ENCODE measurements around the gene C1QBP. TPM values are rescaled to one million over a fixed set of nuclear protein-coding genes. Genes with fewer than 3 reads are reported as not detected.

C1QBP gene
- total RNA-seq, 1 donor from 2014 or later = 97.0 TPM

DNA sequence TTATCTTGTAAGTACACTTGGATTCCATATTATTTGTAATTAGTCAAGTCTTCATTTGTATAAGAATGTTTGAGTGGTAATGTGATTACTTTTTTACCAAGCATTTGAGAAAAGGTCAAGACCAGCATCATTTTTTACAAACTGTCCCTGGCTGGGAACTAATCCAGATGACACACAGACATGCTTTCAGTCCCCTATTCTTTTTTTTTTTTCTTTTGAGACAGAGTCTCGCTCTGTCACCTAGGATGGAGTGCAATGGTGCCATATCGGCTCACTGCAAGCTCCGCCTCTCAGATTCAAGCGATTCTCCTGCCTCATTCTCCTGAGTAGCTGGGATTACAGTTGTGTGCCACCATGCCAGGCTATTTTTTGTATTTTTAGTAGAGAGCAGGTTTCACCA, 42.5 kb upstream of the C1QBP start:
- no peak for DNase-seq (ENCODE audit: extremely low spot score in 2 of 2)
- TF ChIP-seq POLR2AphosphoS5 (IDR thresholded peaks at IDR 0.05; ENCODE audit: insufficient read depth in 1 of 2, low read depth in 1 of 2) = no peak
- no peak for TF ChIP-seq POLR2A (IDR thresholded peaks at IDR 0.05)
- no peak for TF ChIP-seq CTCF (IDR thresholded peaks at IDR 0.05)
- Histone ChIP-seq H3K36me3 (peaks cover 0 to 71% of the 10 kb centered on the region in 2 donors), H3K4me1 (peaks cover 20% of the 10 kb centered on the region), H3K27ac (no peak overlapping the region), H3K9me3 (no peaks in the 10 kb centered on the region), H3K4me3 (no peak overlapping the region), H3K27me3 (no peaks in the 10 kb centered on the region)
- intact Hi-C loops (cut with DNase I) = no loop called here

GRCh38 chr17:5480962-5481361, 42.0 kb upstream of the C1QBP start:
- no peak overlapping the region for H3K4me3 ChIP-seq
- H3K27ac ChIP-seq = no peak overlapping the region
- H3K27me3 ChIP-seq = no peaks in the 10 kb centered on the region
- no peak for DNase-seq (ENCODE audit: extremely low spot score in 2 of 2)
- H3K4me1 ChIP-seq = peaks cover 20% of the 10 kb centered on the region
- H3K9me3 ChIP-seq = no peaks in the 10 kb centered on the region
- TF ChIP-seq POLR2A (IDR thresholded peaks at IDR 0.05) (no peak), POLR2AphosphoS5 (IDR thresholded peaks at IDR 0.05; ENCODE audit: insufficient read depth in 1 of 2, low read depth in 1 of 2) (no peak), CTCF (IDR thresholded peaks at IDR 0.05) (no peak)
- H3K36me3 ChIP-seq = peaks cover 0 to 76% of the 10 kb centered on the region in 2 donors
- intact Hi-C loops (cut with DNase I) = no loop called here

DNA sequence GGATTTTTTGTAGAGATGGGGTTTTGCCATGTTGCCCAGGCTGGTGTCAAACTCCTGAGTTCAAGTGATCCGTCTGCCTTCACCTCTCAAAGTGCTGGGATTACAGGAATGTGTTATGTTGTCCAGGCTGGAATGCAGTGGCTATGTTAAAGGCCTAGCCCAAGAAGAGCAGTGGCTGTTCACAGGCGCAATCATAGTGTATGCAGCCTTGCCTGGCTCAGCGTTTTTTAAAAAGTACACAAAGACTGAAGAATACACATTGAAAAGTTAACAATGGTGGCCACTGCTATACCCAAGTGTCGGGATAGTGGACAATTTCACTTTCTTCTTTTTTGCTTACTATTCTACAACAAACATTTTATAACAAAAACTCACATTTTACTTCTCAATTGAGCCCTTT, 40.0 kb upstream of the C1QBP start:
- H3K4me3 ChIP-seq = no peak overlapping the region
- H3K27me3 ChIP-seq = no peaks in the 10 kb centered on the region
- no peaks in the 10 kb centered on the region for H3K9me3 ChIP-seq
- DNase-seq (ENCODE audit: extremely low spot score in 2 of 2) = no peak
- H3K36me3 ChIP-seq = peaks cover 0 to 81% of the 10 kb centered on the region in 2 donors
- intact Hi-C loops (cut with DNase I) = no loop called here
- H3K4me1 ChIP-seq = peaks cover 2% of the 10 kb centered on the region
- H3K27ac ChIP-seq = no peak overlapping the region
- TF ChIP-seq POLR2AphosphoS5 (IDR thresholded peaks at IDR 0.05; ENCODE audit: insufficient read depth in 1 of 2, low read depth in 1 of 2) (no peak), CTCF (IDR thresholded peaks at IDR 0.05) (no peak), POLR2A (IDR thresholded peaks at IDR 0.05) (no peak)

DNA sequence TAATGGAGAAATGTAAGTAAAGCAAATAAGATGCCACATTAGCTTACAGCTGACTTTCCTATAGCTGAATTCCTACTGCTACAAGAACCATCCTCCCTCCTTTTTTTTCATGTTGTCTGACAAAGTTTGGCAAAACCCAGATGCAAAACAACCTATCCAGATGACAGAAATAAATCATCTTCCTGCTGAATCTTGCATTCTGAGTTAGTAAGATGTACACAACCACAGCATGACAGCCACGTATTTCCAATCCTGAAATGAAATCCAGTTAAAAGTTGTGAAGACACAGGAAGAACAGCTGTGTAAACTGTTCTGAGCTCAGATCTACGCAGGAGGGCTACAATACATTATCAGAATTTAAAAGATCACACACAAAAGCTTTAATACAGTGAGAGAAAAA, 35.0 kb upstream of the C1QBP start:
- Histone ChIP-seq H3K4me1 (peaks cover 6% of the 10 kb centered on the region), H3K36me3 (peaks cover 0 to 58% of the 10 kb centered on the region in 2 donors), H3K9me3 (no peaks in the 10 kb centered on the region), H3K27me3 (no peaks in the 10 kb centered on the region), H3K4me3 (no peak overlapping the region), H3K27ac (no peak overlapping the region)
- TF ChIP-seq POLR2AphosphoS5 (IDR thresholded peaks at IDR 0.05; ENCODE audit: insufficient read depth in 1 of 2, low read depth in 1 of 2) (no peak), CTCF (IDR thresholded peaks at IDR 0.05) (no peak), POLR2A (IDR thresholded peaks at IDR 0.05) (no peak)
- intact Hi-C loops (cut with DNase I) = no loop called here
- DNase-seq (ENCODE audit: extremely low spot score in 2 of 2) = no peak

- no peaks in the 10 kb centered on the region for H3K27me3 ChIP-seq
- no peak overlapping the region for H3K4me3 ChIP-seq
- TF ChIP-seq CTCF (IDR thresholded peaks at IDR 0.05) (no peak), POLR2AphosphoS5 (IDR thresholded peaks at IDR 0.05; ENCODE audit: insufficient read depth in 1 of 2, low read depth in 1 of 2) (no peak), POLR2A (IDR thresholded peaks at IDR 0.05) (no peak)
- H3K36me3 ChIP-seq = peaks cover 0 to 44% of the 10 kb centered on the region in 2 donors
- H3K9me3 ChIP-seq = no peaks in the 10 kb centered on the region
- no peak overlapping the region for H3K27ac ChIP-seq
- intact Hi-C loops (cut with DNase I) = no loop called here
- no peak for DNase-seq (ENCODE audit: extremely low spot score in 2 of 2)
- H3K4me1 ChIP-seq = peaks cover 12% of the 10 kb centered on the region
These were observed 33.6 kb upstream of the C1QBP start for GRCh38 chr17:5472511-5472910.

All from vagina (tissue), 2 donors.